Spleen (tissue), 7 donors: ENCODE measurements around the gene ATXN7.

Experiments used
- POLR2AphosphoS5 ChIP-seq, 3 donors: sonication (generic); formaldehyde crosslinking; IDR thresholded peaks; one replicate each; pipeline ENCODE4 v1.5.1; 2017; ENCODE audit warnings: antibody characterized with exemption in 3 of 3
- TF ChIP-seq, protein P1 (sequence below), 11 experiments: fragments of 200-600 bp in 7 of 11; fragments of 450-650 bp in 4 of 11; sonication (generic) in 4 of 11; IDR thresholded peaks in 8 of 11; conservative IDR thresholded peaks in 3 of 11; 1 replicate in 7 of 11; 2 replicates in 4 of 11; pipeline versions ENCODE4 v1.4.0 to v1.8.0; 2016 to 2021; ENCODE audit warnings: antibody characterized with exemption in 11 of 11, inconsistent platforms in 4 of 11, mild to moderate bottlenecking in 1 of 11
- donor health status: DM: no; HTN: no; CAD: no; lungs with moderate emphysema.
- donor health status: DM: no; HTN: no; CAD: no.
- donor health status: DM: no; HTN: no; CAD: no.

DNA sequence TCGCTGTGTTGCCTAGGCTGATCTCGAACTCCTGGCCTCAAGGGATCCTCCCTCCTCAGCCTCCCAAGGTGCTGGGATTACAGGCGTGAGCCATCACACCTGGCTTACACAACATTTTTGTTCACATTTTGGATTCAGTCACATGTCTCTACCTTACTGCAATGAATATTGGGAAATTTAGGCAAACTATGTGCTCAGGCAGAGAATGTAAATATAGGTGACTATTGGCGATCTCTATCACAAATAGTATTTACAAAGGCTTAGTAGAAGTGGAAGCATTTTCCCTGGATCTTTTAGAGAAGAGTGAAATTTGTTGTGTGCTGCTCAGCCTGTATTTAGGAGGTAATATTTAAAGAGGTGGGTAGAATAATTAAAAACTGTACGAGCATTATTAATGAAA, 27.9 kb downstream of the ATXN7 start:
- TF ChIP-seq, protein P1, sequence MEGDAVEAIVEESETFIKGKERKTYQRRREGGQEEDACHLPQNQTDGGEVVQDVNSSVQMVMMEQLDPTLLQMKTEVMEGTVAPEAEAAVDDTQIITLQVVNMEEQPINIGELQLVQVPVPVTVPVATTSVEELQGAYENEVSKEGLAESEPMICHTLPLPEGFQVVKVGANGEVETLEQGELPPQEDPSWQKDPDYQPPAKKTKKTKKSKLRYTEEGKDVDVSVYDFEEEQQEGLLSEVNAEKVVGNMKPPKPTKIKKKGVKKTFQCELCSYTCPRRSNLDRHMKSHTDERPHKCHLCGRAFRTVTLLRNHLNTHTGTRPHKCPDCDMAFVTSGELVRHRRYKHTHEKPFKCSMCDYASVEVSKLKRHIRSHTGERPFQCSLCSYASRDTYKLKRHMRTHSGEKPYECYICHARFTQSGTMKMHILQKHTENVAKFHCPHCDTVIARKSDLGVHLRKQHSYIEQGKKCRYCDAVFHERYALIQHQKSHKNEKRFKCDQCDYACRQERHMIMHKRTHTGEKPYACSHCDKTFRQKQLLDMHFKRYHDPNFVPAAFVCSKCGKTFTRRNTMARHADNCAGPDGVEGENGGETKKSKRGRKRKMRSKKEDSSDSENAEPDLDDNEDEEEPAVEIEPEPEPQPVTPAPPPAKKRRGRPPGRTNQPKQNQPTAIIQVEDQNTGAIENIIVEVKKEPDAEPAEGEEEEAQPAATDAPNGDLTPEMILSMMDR (IDR thresholded peaks at IDR 0.05 in 8 of 11, conservative IDR thresholded peaks at IDR 0.05 in 3 of 11) = no peak
- TF ChIP-seq POLR2AphosphoS5 (IDR thresholded peaks at IDR 0.05) = no peak
